Measurements from ENCODE around the gene ACKR2.
"Not testable (repeated sequence)": the region's sequence is repeated elsewhere in the genome, so short reads cannot be mapped to it uniquely, and the experiment has no call there.

The ACKR2 gene

DNA sequence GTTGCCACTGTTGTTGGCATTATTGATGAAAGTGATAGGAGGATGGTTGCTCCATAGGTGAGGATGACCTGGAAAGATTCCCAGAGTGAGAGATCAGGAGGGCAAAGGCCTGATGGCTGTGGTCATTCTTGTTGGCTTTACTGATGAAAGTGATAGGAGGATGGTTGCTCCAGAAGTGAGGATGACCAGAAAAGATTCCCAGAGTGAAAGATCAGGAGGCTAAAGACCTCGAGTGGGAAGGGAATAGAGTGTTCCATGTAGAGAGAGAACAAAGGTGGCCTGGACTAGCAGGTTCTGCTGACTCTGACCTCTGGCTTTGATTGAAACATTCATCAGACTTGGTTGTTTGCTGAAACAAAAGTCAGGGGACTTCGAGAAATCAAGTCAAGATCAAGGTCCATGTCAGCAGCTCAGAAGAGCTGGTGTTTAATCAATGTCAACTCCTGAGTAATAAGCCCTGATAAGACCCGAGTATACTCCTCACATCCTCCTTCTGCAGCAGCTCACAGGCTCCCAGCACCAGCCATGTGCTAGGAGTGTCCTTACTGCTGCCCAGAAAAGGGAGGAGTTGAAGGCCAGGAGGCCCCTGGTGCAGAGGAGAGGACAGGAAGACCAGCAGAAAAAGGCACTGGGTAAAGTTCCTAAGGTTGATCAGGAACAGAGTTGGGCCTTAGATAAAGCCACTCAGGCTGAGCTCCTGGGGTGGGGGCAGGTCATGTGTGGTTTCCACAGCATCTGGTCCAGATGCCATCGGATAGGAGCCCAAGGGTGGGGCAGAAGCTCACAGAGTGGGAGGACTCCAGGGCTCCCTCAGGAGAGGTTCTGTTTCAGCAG lies 46.5 kb downstream of the ACKR2 start:
- DNase-seq (ENCODE audit: low spot score): no peak

- DNase-seq (ENCODE audit: low spot score): no peak
Observed at GRCh38 chr3:42856544-42856943, 47.3 kb downstream of the ACKR2 start.

GRCh38 chr3:42864321-42864950 lies 55.2 kb downstream of the ACKR2 start:
- DNase-seq (ENCODE audit: low spot score): no peak

DNA sequence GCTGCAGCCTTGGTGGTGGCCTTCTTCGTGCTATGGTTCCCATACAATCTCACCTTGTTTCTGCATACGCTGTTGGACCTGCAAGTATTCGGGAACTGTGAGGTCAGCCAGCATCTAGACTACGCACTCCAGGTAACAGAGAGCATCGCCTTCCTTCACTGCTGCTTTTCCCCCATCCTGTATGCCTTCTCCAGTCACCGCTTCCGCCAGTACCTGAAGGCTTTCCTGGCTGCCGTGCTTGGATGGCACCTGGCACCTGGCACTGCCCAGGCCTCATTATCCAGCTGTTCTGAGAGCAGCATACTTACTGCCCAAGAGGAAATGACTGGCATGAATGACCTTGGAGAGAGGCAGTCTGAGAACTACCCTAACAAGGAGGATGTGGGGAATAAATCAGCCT lies 56.0 kb downstream of the ACKR2 start:
- no peak for DNase-seq (ENCODE audit: low spot score)

DNA sequence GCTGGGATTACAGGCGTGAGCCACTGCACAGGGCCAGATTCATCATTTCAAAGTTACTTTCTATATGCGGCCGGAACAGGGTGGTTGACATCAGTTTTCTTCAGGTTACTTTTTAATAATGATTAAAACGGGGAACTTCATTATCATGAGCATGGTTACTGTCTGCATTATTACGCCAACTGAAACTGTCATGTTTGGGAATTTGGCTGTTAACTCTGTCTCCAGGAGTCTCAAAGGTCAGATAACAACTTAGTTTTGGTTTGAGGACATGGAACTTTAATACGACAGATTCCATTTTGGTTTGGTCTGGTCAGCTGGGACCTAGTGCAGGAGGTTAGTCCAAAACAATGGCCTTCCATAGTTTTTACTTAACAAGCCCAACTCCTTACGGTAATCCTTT lies 57.9 kb downstream of the ACKR2 start:
- no peak for DNase-seq (ENCODE audit: low spot score)

GRCh38 chr3:42868841-42869240 lies 59.6 kb downstream of the ACKR2 start:
- no peak for DNase-seq (ENCODE audit: low spot score)

GRCh38 chr3:42871592-42872196 lies 62.4 kb downstream of the ACKR2 start:
- no peak for DNase-seq (ENCODE audit: low spot score)

- DNase-seq (ENCODE audit: low spot score): no peak
Observed at GRCh38 chr3:42872718-42873117, 63.5 kb downstream of the ACKR2 start.

DNA sequence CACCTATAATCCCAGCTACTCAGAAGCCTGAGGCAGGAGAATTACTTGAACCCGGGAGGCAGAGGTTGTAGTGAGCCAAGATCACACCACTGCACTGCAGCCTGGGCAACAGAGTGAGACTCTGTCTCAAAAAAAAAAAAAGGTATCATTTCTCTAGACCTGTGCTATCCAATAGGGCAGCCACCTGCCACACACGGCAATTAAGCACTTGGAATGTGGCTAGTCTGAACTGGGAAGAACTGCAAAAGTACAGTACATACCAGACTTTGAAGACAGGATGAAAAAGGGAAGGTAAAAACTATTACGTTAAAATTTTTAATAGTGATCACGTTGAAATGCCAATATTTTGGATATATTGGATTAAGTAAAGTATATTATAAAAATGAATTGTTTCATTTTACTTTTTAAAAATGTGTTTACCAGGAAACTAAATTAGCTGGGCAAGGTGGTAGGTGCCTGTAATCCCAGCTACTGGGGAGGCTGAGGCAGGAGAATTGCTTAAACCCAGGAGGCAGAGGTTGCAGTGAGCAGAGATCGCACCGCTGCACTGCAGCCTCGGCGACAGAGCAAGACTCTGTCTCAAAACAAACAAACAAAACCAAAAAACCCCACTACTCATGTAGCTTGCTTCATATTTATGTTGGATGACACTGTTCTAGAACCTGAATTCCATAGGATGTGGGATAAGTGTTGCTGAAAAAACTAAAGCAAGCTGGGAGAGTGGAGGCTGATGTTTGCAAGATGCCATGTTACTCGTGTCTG lies 64.2 kb downstream of the ACKR2 start:
- no peak for DNase-seq (ENCODE audit: low spot score)

DNA sequence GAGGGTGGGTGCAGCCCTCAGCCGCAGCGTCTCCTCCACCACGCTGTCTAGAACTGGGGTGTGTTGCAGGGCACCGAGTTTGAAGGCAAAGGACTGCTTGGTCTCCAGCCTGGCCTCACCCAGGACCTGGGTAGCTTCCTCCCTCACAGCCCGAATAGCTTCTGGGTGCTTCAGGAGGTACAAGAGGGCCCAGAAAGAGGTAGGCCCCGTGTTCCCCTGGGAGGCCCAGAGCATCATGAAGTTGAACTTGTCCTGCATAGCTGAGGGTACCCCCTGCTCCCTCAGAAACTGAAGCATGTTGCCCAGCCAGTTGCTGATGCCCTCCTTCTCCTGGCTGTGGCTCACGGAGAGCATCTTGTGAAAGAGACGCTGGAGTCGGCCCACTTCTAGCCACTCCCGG lies 65.5 kb downstream of the ACKR2 start:
- DNase-seq (ENCODE audit: low spot score): no peak

DNA sequence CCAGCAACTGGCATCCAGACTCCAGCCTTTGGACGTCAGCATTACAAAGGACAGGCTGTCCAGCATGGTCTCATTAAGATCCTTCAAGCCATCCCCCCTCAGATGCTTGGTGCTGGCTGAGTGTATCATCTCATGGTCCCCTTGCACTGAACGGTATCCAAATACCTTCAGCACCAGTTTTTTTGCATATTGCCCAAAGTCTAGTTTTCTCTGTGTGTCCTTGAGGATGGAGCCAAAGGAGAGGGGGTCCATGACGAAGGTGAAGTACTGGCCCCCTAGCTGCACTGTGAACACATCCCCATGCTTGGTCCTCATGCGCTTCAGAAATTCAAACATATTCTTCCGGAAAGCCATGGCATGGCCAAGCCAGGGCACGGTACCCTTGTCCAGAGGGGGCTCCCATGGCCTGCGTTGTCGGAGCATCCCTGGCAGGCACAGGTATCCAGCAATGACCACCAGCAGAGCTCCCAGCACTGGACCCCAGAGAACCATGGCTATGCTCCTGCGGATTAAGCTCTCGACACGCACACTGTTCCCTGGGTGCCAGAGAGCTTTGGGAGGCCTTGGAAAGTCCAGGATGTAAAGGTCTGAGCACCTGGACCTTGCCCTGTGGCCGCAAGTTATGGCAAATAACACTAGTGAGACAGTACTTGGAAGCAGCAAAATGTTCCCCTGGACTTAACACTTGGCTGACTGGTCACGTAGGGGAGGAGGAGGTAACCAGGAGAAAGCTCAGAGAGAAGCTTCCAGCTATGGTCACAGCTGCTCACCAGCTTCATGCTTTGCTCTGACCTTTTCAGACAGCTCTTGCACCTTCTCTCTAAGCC lies 66.3 kb downstream of the ACKR2 start, which contains the start of gene CYP8B1:
TSS of gene CYP8B1 (minus strand) at position 555 of the 827 bp plus-strand sequence. CDS start at position 492, 63 bp downstream.
- no peak for DNase-seq (ENCODE audit: low spot score)

GRCh38 chr3:42876401-42876800 lies 67.2 kb downstream of the ACKR2 start:
- DNase-seq (ENCODE audit: low spot score): no peak

GRCh38 chr3:42876940-42877720 lies 67.9 kb downstream of the ACKR2 start:
- DNase-seq (ENCODE audit: low spot score): no peak

DNA sequence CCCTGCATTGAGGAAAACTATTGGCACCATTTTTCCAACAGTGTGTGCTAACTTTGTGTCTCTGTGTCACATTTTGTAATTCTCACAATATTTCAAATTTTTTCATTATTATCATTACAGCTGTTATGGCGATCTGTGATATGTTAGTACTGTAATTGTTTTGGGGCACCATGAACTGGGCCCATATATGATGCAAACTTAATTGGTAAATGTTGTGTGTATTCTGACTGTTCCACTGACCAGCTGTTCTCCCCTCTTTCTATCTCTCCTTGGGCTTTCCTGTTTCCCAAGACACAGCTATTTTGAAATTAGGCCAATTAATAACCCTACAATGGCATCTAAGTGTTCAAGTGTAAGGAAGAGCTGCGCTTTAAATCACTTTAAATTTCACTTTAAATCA lies 68.6 kb downstream of the ACKR2 start:
- no peak for DNase-seq (ENCODE audit: low spot score)

GRCh38 chr3:42880183-42880582 lies 70.9 kb downstream of the ACKR2 start:
- no peak for DNase-seq (ENCODE audit: low spot score)

DNA sequence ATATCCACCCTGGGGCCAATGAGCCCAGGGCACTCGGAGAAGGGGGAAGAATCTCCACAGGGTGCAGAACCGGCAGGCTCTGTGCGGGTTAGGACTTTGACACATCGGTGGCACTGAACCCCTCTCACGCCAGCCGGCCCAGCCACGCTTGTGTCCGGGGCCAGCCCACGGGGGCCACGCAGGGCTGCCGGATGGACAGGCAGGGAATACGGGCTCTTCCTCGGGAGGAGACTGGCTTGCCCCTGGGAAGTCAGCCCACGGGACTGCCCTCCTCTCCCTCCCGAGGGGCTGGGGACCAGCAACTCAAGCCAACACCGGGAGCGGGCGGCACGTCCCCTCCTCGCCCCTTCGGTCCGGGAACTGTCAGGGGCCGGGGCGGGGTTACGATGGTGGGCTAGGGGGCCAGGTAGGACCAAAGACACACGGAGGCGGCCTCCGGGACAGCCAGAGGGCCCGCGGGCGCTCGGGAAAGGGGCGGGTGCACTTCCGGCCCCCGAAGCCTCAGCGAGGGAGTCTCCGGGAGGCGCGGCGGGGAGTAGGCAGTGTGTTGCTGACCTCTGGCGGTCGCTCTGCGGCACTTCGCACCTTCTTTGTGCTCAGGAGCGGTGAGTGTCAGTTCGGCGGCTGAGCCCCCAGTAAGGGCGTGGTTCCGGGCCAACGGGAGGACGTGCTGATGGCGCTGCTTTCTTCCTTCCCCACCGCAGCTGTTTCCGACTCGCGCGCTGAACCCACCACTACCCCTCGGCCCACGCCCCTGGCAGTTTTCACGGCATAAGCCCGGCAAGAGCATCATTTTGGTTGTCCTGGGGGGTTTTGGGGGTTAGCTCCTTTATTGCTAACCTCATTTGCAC lies 71.6 kb downstream of the ACKR2 start:
- DNase-seq (ENCODE audit: low spot score): peak; percentile 87

GRCh38 chr3:42883251-42883930 lies 74.1 kb downstream of the ACKR2 start:
- not testable (repeated sequence) for DNase-seq (ENCODE audit: low spot score)

- DNase-seq (ENCODE audit: low spot score): no peak
Observed at GRCh38 chr3:42884324-42884723, 75.1 kb downstream of the ACKR2 start.

- no peak for DNase-seq (ENCODE audit: low spot score)
Observed at GRCh38 chr3:42886294-42886822, 77.1 kb downstream of the ACKR2 start.

All from CD4-positive, alpha-beta T cell treated with Interleukin-15 for 4 hours (primary cell).